BE2C (cell line): ENCODE measurements around the gene TMEM156.

Experiments
- DNase-seq: peaks from one replicate; pipeline ENCODE4 v3.0.0-alpha.2; 2020
- H3K27me3 ChIP-seq: fragments of 250-450 bp; sonication (Bioruptor Pico); 2 replicates; pipeline ENCODE4 v1.5.1; 2020; ENCODE audit warnings: mild to moderate bottlenecking
- H3K36me3 ChIP-seq: fragments of 250-450 bp; sonication (Bioruptor Pico); 2 replicates; pipeline ENCODE4 v1.5.1; 2020; ENCODE audit warnings: mild to moderate bottlenecking
- H3K4me1 ChIP-seq: fragments of 250-450 bp; sonication (Bioruptor Pico); 2 replicates; pipeline ENCODE4 v1.5.1; 2020
- H3K4me3 ChIP-seq: 2 replicates; pipeline ENCODE4 v1.5.1; 2011; ENCODE audit warnings: low read depth, low read length
- H3K9me3 ChIP-seq: fragments of 250-450 bp; sonication (Bioruptor Pico); 2 replicates; pipeline ENCODE4 v1.5.1; 2020
- TF ChIP-seq, protein P1 (sequence below): IDR thresholded peaks from 2 replicates; pipeline ENCODE4 v1.5.1; 2012; ENCODE audit warnings: mild to moderate bottlenecking, low read depth, low read length

TMEM156 gene

DNA sequence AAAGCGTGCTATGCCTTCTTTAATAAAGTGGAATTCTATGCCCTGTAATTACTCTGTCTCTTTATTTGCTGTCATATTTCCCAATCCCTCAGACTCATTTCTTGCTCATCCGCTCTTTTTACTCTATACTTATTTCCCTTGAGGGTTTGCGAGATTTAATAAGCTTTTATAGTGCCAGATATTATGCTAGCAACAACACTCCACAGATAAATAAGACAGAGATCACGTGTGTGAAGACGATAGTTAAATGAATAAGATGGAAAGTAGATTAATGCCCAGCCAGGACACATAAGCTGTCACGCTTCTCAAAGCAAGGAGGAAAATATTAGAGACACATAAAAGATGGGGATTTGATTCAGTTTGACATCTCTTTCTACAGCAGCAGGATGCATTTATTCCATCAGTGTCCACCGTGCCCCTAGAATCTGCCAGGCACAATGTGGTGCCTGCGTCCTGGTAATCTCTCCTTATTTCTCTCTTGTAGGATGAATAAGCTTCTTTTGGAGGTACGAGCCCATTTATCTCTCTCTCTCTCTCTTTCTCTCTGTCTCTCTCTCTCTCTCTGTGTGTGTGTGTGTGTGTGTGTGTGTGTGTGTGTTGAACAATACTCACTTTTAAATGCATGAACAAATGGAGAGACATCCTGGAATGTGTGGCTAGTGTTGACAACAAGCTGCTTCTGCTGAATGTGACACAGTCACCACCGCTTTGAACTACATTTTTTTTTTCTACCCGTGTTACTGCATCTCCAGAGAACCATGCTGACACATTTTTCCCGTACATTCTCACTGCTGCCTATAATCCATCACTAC lies 48.2 kb downstream of the TMEM156 start:
- Histone ChIP-seq H3K36me3 (no peaks in the 10 kb centered on the region), H3K4me3 (no peak overlapping the region), H3K4me1 (peaks cover 36% of the 10 kb centered on the region), H3K27me3 (no peaks in the 10 kb centered on the region), H3K9me3 (no peaks in the 10 kb centered on the region)
- TF ChIP-seq, protein P1, sequence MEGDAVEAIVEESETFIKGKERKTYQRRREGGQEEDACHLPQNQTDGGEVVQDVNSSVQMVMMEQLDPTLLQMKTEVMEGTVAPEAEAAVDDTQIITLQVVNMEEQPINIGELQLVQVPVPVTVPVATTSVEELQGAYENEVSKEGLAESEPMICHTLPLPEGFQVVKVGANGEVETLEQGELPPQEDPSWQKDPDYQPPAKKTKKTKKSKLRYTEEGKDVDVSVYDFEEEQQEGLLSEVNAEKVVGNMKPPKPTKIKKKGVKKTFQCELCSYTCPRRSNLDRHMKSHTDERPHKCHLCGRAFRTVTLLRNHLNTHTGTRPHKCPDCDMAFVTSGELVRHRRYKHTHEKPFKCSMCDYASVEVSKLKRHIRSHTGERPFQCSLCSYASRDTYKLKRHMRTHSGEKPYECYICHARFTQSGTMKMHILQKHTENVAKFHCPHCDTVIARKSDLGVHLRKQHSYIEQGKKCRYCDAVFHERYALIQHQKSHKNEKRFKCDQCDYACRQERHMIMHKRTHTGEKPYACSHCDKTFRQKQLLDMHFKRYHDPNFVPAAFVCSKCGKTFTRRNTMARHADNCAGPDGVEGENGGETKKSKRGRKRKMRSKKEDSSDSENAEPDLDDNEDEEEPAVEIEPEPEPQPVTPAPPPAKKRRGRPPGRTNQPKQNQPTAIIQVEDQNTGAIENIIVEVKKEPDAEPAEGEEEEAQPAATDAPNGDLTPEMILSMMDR: no peak
- no peak for DNase-seq

DNA sequence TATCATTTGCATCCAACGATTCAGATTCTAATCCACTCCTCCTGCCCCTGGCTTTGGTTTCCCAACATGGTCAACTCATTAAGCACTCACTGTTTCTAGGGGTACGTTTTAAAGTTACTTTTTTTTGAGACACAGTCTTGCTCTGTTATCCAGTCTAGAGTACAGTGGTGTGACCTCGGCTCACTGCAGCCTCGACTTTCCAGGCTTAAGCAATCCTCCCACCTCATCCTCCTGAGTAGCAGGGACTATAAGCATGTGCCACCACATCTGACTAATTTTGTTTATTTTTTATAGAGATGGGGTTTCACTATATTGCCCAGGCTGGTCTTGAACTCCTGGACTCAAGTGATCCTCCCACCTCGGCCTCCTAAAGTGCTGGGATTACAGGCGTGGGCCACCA lies 48.9 kb downstream of the TMEM156 start:
- Histone ChIP-seq H3K4me1 (peaks cover 36% of the 10 kb centered on the region), H3K27me3 (no peaks in the 10 kb centered on the region), H3K9me3 (no peaks in the 10 kb centered on the region), H3K36me3 (no peaks in the 10 kb centered on the region), H3K4me3 (no peak overlapping the region)
- DNase-seq: no peak
- TF ChIP-seq, protein P1: no peak

DNA sequence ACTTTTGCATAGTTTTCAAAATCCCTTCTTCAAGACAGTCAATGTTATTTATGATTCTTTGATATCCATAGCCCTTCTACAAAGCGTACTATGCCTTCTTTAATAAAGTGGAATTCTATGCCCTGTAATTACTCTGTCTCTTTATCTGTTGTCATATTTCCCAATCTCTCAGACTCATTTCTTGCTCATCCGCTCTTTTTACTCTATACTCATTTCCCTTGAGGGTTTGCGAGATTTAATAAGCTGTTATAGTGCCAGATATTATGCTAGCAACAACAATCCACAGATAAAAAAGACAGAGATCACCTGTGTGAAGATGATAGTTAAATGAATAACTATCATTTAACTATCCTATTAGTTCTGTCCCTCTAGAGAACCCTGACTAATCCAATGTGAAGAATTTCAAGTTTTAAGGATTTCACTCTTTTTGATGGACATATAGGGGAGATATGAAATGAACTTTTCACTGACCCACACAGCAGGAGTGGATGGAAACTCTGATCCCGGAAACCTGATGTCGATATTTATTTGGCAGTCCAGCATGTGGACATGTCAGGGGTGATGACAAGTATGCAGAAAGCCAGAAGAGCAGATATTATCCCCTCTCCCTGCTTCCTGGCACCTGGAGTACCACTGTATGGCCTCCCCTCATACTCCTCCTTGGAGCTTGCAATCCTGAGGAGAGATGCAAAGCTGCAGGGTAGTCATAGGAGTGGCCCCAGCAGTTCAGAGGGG lies 49.7 kb downstream of the TMEM156 start:
- H3K36me3 ChIP-seq: no peaks in the 10 kb centered on the region
- H3K4me3 ChIP-seq: no peak overlapping the region
- TF ChIP-seq, protein P1: no peak
- H3K27me3 ChIP-seq: no peaks in the 10 kb centered on the region
- DNase-seq: peak; percentile 14
- no peaks in the 10 kb centered on the region for H3K9me3 ChIP-seq
- peaks cover 36% of the 10 kb centered on the region for H3K4me1 ChIP-seq

DNA sequence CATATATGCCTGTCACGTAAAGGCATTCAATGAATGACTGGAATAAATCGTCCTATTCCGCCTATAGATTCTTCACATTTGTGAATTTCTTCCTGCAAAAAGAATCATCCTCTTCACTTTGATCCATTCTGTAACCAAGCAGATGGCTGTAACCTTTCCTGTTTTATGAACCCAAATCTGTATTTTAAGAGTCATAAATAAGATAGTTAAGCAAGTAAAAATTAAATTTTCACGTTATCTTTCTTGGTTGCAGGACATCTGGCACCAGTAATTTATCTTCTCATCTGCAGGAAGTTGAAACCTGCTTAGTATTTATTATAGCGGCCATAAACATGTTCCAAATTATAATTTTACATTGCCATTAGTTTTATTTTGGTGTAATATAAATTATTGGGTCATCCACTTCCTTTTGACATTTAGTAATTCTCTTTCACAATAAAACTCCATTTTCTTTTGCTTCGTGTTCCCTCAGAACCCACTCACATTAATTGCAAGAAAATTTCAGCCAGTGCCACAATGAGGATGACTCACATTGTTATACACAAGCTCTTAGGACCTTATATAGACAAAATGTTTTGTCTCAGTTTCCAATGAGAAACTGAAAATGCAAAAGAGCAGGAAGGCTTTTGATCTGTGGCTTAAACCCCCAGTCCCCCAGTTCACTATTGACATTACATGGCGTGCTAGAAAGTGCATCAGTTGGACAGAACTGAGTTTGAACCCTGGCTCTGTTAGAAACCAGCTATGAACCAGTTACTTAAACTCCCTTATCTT lies 51.1 kb downstream of the TMEM156 start:
- Histone ChIP-seq H3K36me3 (no peaks in the 10 kb centered on the region), H3K4me3 (no peak overlapping the region), H3K27me3 (no peaks in the 10 kb centered on the region), H3K9me3 (no peaks in the 10 kb centered on the region), H3K4me1 (peaks cover 36% of the 10 kb centered on the region)
- no peak for DNase-seq
- TF ChIP-seq, protein P1: no peak

DNA sequence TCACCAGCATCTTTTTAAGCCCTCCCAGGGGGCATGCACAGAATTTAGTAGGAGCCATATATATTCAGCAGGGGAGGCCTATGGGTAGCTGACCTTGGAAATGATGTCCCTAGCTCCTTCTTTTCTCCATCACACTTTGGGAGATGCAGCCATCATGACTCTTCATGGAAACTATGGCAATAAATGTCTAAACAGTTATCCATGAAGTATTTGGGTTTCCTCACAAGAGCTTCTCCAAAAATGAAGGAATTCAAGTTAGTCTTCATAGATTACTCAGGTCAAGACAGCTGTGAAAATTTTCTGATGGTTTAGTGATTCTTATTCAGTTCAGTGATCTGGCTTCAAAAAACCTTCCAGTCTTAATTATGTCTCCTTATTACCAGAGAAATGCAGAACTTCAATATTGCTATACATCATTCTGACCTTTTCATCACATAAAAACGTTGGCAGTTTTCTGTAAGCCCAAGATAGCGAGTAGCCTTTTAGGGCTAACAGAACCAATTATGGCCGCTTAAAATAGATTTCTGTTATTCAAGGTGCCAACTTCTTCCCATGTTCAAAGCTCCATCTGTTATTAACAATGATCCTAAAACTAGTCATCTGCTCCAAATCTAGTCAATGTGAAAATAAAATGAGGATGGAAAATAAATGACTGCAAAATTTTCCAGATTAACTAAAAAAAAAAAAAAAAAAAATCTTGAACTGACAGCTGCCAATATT lies 52.5 kb downstream of the TMEM156 start:
- Histone ChIP-seq H3K36me3 (no peaks in the 10 kb centered on the region), H3K4me1 (peaks cover 36% of the 10 kb centered on the region), H3K27me3 (no peaks in the 10 kb centered on the region), H3K4me3 (no peak overlapping the region), H3K9me3 (no peaks in the 10 kb centered on the region)
- no peak for DNase-seq
- TF ChIP-seq, protein P1: no peak
